Stimulated activated CD8-positive, alpha-beta memory T cell treated with anti-CD3 and anti-CD28 coated beads, Interleukin-2, amount 100 ng/mL, for 48 hours (primary cell): Measurements from ENCODE around the gene GTSE1.

Experiments used
- DNase-seq, 2 donors: peaks; one replicate each; pipeline ENCODE4 v3.0.0-alpha.2; 2020; ENCODE audit warnings: low read depth in 2 of 2

Gene GTSE1

GRCh38 chr22:46379066-46379930, 82.6 kb downstream of the GTSE1 start:
- no peak for DNase-seq

DNA sequence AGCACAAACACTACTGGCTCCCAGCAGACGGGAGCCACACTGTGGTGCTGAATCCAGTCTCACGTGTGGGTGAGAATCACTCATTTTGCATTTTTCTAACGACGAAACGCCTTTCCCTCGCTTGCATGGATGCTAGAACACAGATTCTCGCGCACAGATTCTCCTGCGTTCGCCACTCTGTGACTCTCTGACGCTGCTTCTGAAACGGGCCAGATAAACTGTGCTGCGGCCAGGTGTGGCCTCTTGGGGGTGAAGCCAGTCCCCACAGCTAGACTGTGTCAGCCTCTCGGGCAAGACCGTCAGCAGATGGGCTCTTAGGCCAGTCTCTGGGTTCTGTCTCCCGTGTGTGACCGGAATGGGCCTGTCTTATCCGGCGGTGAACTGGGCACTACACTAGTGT, 83.4 kb downstream of the GTSE1 start:
- DNase-seq: no peak
